C4-2B (cell line): Measurements from ENCODE around the gene IRF5.
"Not testable (repeated sequence)": the region's sequence is repeated elsewhere in the genome, so short reads cannot be mapped to it uniquely, and the experiment has no call there.

Experiments used
- H3K27ac ChIP-seq: fragments of 450-650 bp; 2 replicates; pipeline ENCODE4 v1.5.1; 2017
- ZFX ChIP-seq: fragments of 450-650 bp; IDR thresholded peaks from 2 replicates; pipeline ENCODE4 v1.6.1; 2017
- TF ChIP-seq, protein P1 (sequence below): fragments of 450-650 bp; conservative IDR thresholded peaks from 2 replicates; pipeline ENCODE4 v1.5.1; 2017; ENCODE audit warnings: mild to moderate bottlenecking

Gene IRF5

DNA sequence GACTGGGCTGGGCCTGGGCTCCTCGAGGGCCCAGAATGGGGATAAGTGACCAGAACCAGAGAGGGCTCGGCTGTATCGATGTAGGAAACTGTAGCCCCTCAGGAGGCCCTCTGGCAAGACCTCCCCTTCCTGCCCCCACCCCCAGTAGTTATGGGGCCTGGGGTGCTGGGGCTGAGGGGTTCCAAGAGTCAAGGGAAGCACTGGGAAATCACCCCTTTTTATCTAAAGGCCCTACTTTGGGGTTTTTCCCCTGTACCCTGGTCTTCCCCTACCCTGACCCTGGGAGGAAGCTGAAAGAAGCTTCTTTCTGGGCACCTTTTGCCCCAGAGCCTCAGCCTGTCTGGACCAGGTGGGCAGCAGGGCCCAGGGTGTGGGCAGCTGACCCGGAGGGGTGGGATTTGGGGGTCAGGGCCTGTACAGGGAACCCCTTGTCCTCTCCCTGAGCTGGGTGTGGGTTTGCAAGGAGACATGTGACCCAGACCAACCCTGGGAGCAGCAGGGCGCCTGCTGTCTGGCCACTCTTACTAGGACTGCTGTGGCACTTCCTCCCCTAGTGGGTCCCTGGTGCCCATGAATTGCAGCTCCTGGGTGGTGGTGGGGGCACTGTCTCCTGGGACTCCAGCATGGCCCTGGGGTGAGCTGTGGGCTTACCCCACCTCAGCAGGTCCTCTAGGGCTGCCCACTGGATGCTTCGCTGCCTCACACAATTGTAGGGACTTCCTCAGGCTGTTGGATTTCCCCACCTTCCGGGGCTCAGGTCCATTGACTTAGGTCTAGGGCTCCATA lies 1.5 kb downstream of the IRF5 start:
- H3K27ac ChIP-seq: no peak overlapping the region
- no peak for TF ChIP-seq ZFX
- TF ChIP-seq, protein P1, sequence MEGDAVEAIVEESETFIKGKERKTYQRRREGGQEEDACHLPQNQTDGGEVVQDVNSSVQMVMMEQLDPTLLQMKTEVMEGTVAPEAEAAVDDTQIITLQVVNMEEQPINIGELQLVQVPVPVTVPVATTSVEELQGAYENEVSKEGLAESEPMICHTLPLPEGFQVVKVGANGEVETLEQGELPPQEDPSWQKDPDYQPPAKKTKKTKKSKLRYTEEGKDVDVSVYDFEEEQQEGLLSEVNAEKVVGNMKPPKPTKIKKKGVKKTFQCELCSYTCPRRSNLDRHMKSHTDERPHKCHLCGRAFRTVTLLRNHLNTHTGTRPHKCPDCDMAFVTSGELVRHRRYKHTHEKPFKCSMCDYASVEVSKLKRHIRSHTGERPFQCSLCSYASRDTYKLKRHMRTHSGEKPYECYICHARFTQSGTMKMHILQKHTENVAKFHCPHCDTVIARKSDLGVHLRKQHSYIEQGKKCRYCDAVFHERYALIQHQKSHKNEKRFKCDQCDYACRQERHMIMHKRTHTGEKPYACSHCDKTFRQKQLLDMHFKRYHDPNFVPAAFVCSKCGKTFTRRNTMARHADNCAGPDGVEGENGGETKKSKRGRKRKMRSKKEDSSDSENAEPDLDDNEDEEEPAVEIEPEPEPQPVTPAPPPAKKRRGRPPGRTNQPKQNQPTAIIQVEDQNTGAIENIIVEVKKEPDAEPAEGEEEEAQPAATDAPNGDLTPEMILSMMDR: no peak

GRCh38 chr7:128939861-128940410 lies 2.2 kb downstream of the IRF5 start:
- TF ChIP-seq ZFX: no peak
- TF ChIP-seq, protein P1: no peak
- no peak overlapping the region for H3K27ac ChIP-seq

- H3K27ac ChIP-seq: no peak overlapping the region
- TF ChIP-seq ZFX: no peak
- TF ChIP-seq, protein P1: no peak
Observed at GRCh38 chr7:128940494-128941322, 3.0 kb downstream of the IRF5 start.

GRCh38 chr7:128941323-128941890 lies 3.7 kb downstream of the IRF5 start:
- no peak overlapping the region for H3K27ac ChIP-seq
- TF ChIP-seq, protein P1: no peak
- TF ChIP-seq ZFX: no peak

DNA sequence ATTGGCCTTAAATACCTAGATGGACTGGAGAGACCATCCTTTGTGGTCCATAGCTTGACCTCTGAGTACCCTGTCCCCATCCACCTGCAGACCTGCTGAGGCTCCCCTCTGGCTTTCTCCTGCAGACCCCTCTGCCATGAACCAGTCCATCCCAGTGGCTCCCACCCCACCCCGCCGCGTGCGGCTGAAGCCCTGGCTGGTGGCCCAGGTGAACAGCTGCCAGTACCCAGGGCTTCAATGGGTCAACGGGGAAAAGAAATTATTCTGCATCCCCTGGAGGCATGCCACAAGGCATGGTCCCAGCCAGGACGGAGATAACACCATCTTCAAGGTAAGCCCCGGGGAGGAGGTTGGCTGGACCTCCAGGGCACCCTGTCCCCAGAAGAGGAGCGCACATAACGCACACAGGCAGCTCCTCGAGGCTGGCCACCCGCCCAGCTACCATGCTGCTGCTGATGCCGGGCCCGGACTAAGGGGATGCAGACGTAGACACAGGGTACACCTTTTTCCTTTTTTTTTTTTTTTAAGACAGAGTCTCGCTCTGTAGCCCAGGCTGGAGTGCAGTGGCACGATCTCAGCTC lies 4.3 kb downstream of the IRF5 start:
- no peak overlapping the region for H3K27ac ChIP-seq
- TF ChIP-seq, protein P1: no peak
- TF ChIP-seq ZFX: no peak

- not testable (repeated sequence) for H3K27ac ChIP-seq
Observed at GRCh38 chr7:128943251-128943650, 5.5 kb downstream of the IRF5 start.

DNA sequence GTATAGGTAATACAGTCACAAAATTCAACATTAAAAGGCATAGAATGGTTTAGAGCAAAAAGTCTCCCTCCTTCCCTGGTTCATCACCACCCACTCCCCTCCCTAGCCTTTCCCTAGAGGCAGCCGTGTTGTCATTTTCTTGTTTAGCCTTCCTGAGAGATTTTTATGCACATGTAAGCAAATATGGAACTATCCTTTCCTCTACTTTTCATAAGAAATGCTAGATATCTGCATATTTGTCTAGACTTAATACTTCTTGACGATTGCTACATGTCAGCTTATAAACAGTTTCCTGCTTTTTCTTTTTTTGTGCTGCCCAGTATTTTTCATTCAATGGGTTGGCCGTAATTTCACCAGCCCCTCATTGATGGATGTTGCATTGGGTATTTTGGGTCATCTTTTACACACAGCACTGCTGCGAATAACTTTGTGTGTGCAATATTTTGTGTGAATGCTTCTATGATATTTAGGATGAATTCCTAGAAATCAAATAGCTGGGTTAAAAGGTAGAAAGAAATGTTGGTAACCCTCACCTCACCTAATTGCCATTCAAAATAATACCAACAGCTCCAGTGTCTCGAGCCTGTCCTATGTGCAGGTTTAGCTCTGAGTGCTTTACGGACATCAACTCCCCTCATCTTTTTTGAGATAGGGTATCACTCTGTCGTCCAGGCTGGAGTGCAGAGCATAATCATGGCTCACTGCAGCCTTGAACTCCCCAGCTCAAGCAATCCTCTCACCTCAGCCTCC lies 6.9 kb downstream of the IRF5 start:
- TF ChIP-seq ZFX: no peak
- TF ChIP-seq, protein P1: no peak

More for the DNA sequence above, 6.9 kb downstream of the IRF5 start:
- no peak overlapping the region for H3K27ac ChIP-seq
